Thoracic aorta (tissue), 2 donors: Measurements from ENCODE around the gene UTS2R. TPM values are rescaled to one million over a fixed set of nuclear protein-coding genes. Genes with fewer than 3 reads are reported as not detected.

Experiments
- ATAC-seq: fragments of 150-250 bp; one replicate; pipeline ENCODE4 v1.8.0; 2017; ENCODE audit warnings: low read depth; ENCODE audit not compliant: insufficient number of reproducible peaks, low FRiP score
- DNase-seq: peaks from one replicate; pipeline ENCODE4 v3.0.0-alpha.2; 2020; ENCODE audit warnings: low spot score
- H3K27ac ChIP-seq, 2 donors: fragments of 200-600 bp; sonication (generic); 1 replicate in 1 of 2; 2 replicates in 1 of 2; pipeline ENCODE4 v1.5.1; 2016; ENCODE audit warnings: mild to moderate bottlenecking in 2 of 2, moderate library complexity in 2 of 2
- H3K27me3 ChIP-seq: fragments of 200-600 bp; sonication (generic); replicated peaks from 2 replicates; pipeline ENCODE4 v1.6.0; 2016; ENCODE audit warnings: mild to moderate bottlenecking; ENCODE audit not compliant: insufficient read depth
- H3K36me3 ChIP-seq: fragments of 200-600 bp; sonication (generic); one replicate; pipeline ENCODE4 v1.5.1; 2016
- H3K4me1 ChIP-seq, 2 donors: fragments of 200-600 bp; sonication (generic); 1 replicate in 1 of 2; 2 replicates in 1 of 2; pipeline versions ENCODE4 v1.5.1 to v1.6.0; 2016; ENCODE audit warnings: low read depth in 2 of 2, mild to moderate bottlenecking in 1 of 2; ENCODE audit not compliant: control insufficient read depth in 1 of 2
- H3K4me3 ChIP-seq: fragments of 200-600 bp; sonication (generic); 2 replicates; pipeline ENCODE4 v1.5.1; 2016; ENCODE audit warnings: mild to moderate bottlenecking
- H3K9me3 ChIP-seq: fragments of 200-600 bp; sonication (generic); 2 replicates; pipeline ENCODE4 v1.5.1; 2016
- total RNA-seq, 2 donors: library from RNA; depleted of rRNA; stranded (reverse); fragments of >200 nt; gene quantifications; one replicate each; pipeline versions ENCODE4 v1.1.0 to v1.2.3, GENCODE V29; 2016
- TF ChIP-seq, protein P1 (sequence below): fragments of 200-600 bp; sonication (generic); IDR thresholded peaks from one replicate; pipeline ENCODE4 v1.5.1; 2019; ENCODE audit warnings: antibody characterized with exemption

UTS2R gene
- total RNA-seq, 2 donors from 2014 or later, result 0.27 TPM; not detected in 1

DNA sequence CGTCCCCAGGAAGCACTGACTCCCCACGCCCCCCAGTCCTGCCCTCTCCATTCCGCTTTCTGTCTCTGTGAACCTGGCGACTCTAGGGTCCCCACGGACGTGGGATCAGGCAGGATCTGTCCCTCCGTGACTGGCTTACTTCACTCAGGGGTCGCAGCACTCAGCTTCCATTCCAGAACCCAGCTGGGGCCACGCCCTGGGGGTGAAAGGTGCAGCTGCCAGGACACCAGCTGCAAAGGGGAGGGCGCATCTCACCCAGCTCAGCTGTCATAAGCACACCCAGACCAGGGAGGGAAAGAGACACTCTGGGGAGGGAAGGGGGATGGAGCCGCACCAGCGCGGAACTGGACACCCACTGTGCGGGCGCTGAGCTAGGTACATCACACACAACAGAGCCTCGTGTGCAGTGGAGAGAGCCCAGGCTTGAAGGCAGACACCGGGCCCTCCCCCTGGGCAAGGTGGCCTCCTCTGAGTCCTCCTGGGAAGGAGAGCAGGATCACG lies 28.1 kb downstream of the UTS2R start:
- H3K9me3 ChIP-seq, result no peaks in the 10 kb centered on the region
- DNase-seq, result no peak
- no peak overlapping the region for H3K27ac ChIP-seq
- no peak overlapping the region for H3K4me3 ChIP-seq
- TF ChIP-seq, protein P1, sequence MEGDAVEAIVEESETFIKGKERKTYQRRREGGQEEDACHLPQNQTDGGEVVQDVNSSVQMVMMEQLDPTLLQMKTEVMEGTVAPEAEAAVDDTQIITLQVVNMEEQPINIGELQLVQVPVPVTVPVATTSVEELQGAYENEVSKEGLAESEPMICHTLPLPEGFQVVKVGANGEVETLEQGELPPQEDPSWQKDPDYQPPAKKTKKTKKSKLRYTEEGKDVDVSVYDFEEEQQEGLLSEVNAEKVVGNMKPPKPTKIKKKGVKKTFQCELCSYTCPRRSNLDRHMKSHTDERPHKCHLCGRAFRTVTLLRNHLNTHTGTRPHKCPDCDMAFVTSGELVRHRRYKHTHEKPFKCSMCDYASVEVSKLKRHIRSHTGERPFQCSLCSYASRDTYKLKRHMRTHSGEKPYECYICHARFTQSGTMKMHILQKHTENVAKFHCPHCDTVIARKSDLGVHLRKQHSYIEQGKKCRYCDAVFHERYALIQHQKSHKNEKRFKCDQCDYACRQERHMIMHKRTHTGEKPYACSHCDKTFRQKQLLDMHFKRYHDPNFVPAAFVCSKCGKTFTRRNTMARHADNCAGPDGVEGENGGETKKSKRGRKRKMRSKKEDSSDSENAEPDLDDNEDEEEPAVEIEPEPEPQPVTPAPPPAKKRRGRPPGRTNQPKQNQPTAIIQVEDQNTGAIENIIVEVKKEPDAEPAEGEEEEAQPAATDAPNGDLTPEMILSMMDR, result no peak
- H3K36me3 ChIP-seq, result peaks cover 13% of the 10 kb centered on the region
- H3K27me3 ChIP-seq, result no peaks in the 10 kb centered on the region
- no peak for ATAC-seq
- H3K4me1 ChIP-seq, result peaks cover 3 to 13% of the 10 kb centered on the region in 2 donors

DNA sequence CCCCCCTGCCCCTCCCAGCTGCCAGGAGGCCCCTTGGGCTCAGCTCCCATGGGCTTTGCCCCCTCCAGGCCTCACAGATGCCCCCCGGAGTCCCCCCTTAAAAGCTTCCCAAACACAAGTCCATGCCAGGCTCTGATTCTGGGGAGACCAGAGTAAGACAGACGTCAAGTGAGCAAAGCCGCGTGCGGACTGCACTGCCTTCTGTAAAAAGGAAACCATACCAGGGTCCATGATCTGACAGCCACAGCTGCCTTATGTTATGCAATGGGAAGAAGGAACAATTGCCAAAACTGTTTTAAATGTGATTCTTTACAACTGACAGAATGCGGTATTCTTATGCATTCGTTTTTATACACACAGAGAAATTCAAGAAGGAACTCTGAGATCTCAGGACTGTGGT lies 28.6 kb downstream of the UTS2R start:
- no peaks in the 10 kb centered on the region for H3K27me3 ChIP-seq
- TF ChIP-seq, protein P1, result no peak
- peaks cover 3 to 13% of the 10 kb centered on the region in 2 donors for H3K4me1 ChIP-seq
- peaks cover 13% of the 10 kb centered on the region for H3K36me3 ChIP-seq
- H3K27ac ChIP-seq, result no peak overlapping the region
- ATAC-seq (no peak), DNase-seq (no peak)
- no peaks in the 10 kb centered on the region for H3K9me3 ChIP-seq
- no peak overlapping the region for H3K4me3 ChIP-seq

DNA sequence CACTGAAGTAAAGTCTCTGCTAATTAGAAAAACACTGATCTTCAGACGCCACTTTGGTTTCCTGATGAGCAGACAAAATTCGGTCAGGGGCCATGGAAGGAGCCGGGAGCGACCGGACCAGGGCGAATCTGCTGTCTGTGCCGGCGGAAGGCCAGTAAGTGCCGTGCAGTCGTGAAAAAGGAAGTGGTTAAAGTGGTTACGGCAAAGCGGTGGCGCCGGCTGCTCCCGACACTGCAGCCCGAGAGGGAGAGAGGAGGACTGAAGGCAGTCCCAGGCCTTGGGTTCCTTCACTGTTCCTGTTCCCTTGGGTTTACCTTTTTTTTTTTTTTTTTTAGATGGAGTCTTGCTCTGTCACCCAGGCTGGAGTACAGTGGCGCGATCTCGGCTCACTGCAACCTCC lies 29.3 kb downstream of the UTS2R start:
- Histone ChIP-seq H3K9me3 (no peaks in the 10 kb centered on the region), H3K4me1 (peaks cover 3 to 13% of the 10 kb centered on the region in 2 donors), H3K36me3 (peaks cover 13% of the 10 kb centered on the region), H3K4me3 (peak overlapping the region; percentile 31), H3K27me3 (no peaks in the 10 kb centered on the region), H3K27ac (no peak overlapping the region)
- ATAC-seq, result no peak
- DNase-seq, result no peak
- TF ChIP-seq, protein P1, result no peak

DNA sequence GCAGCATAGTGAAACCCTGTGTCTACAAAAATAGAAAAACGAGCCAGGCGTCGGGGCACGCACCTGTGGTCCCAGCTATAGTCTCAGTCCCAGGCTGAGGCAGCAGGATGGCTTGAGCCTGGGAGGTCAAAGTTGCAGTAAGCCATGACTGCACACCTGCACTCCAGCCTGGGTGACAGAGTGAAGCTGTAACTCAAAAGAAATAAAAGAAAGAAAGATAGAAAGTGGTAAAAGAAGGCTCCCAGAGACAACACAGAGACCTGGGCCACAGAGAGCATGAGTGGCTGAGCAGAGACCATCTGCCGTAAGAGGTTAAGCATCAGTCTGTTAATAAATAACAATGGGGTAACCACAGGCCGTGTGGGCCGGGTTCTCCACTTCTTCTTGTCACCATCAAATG lies 31.3 kb downstream of the UTS2R start:
- no peak for ATAC-seq
- Histone ChIP-seq H3K27ac (no peak overlapping the region), H3K36me3 (peaks cover 13% of the 10 kb centered on the region), H3K9me3 (no peaks in the 10 kb centered on the region), H3K27me3 (no peaks in the 10 kb centered on the region), H3K4me1 (peaks cover 3 to 13% of the 10 kb centered on the region in 2 donors), H3K4me3 (no peak overlapping the region)
- TF ChIP-seq, protein P1, result no peak
- DNase-seq, result no peak

DNA sequence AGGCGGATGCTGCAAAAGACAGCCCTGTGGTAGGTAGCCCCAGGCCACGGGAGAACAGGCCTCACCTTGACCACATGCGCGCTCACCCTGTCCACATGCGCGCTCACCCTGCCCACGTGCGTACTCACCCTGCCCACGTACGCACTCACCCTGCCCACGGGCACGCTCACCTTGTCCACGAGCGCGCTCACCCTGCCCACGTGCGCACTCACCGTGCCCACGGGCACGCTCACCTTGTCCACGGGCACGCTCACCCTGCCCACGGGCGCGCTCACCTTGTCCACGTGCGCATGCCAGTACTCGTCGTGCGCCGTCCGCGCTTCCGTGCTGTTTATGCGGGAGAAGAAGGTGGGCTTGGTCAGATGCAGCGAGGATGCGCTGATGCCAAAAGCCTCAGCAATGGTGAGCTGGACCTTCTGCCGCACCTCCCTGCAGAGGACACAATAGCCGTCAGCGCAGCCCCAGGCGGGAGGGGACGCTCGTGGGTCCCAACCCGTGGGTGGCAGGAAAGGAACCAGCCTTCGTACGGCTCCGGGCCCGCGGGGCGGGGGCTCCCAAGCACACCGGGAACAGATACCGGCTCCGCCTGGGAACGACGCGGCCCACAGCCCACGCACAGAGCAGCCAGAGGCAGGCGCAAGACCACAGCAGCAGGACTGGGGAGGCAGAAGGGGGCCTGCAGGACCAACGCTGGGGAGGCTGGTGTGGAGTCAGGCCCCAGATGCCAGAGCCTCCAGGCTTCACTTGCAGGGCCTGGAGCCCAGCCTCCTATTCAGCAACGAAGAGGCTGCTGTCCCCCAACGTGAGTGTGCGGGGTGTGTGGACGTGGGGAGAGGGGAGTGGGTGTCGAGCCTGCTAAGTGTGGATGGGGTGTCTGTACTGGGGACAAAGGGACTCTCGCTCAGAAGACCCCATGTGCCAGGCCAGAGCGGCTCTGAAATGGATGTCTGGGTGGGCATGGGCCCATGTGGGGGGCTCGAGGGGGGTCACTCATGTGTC lies 32.4 kb downstream of the UTS2R start:
- Histone ChIP-seq H3K9me3 (no peaks in the 10 kb centered on the region), H3K4me1 (peaks cover 3 to 8% of the 10 kb centered on the region in 2 donors), H3K4me3 (no peak overlapping the region), H3K27ac (no peak overlapping the region), H3K36me3 (peaks cover 15% of the 10 kb centered on the region), H3K27me3 (no peaks in the 10 kb centered on the region)
- TF ChIP-seq, protein P1, result no peak
- DNase-seq (no peak), ATAC-seq (no peak)
